AG04449 (cell line): ENCODE data around the gene KIAA0825.

ENCODE experiments used
- CTCF ChIA-PET: fragments of 350-600 bp; formaldehyde crosslinking; extraction: SDS; loops from one replicate; lab custom pipeline; 2021; ENCODE audit warnings: antibody characterized with exemption; lab: Yijun Ruan, JAX
- POLR2A ChIA-PET: fragments of 400-600, 350-600 bp; formaldehyde crosslinking; extraction: SDS; loops from one replicate; lab custom pipeline; 2020; ENCODE audit warnings: antibody characterized with exemption, inconsistent platforms; lab: Yijun Ruan, JAX
- DNase-seq: peaks from one replicate; pipeline ENCODE4 v3.0.0-alpha.2; 2010; ENCODE audit warnings: low read depth, low spot score
- H3K4me3 ChIP-seq: 2 replicates; pipeline ENCODE4 v1.5.1; 2011; ENCODE audit warnings: low read depth, mild to moderate bottlenecking, control low read depth, low read length
- TF ChIP-seq, protein P1 (sequence below): IDR thresholded peaks from one replicate; pipeline ENCODE4 v1.5.1; 2011; ENCODE audit warnings: mild to moderate bottlenecking, moderate library complexity, low read length, control low read depth, inconsistent platforms; ENCODE audit not compliant: insufficient read depth; ENCODE audit errors: missing control alignments

The KIAA0825 gene

DNA sequence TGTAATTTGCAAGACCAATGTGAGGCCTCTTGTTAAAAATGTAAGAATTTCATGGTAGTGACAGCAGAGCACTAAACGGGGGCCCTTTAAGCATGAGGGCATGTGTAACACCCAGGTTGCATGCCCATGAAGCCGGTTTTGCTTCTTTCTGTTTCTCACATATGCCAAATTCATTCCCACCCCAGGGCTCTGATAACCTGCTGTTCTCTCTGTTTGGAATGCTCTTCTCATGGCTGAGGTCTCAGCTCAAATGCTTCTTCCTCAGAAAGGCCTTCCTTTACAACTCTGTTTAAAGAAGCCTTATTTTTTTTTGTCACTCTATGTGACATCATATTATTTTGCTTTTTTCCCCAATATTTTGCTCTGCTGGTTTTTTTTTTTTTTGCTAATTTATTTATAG, 369.0 kb downstream of the KIAA0825 start:
- POLR2A ChIA-PET, result no interaction called here
- H3K4me3 ChIP-seq, result no peak overlapping the region
- no peak for DNase-seq
- CTCF ChIA-PET, result no interaction called here
- TF ChIP-seq, protein P1, sequence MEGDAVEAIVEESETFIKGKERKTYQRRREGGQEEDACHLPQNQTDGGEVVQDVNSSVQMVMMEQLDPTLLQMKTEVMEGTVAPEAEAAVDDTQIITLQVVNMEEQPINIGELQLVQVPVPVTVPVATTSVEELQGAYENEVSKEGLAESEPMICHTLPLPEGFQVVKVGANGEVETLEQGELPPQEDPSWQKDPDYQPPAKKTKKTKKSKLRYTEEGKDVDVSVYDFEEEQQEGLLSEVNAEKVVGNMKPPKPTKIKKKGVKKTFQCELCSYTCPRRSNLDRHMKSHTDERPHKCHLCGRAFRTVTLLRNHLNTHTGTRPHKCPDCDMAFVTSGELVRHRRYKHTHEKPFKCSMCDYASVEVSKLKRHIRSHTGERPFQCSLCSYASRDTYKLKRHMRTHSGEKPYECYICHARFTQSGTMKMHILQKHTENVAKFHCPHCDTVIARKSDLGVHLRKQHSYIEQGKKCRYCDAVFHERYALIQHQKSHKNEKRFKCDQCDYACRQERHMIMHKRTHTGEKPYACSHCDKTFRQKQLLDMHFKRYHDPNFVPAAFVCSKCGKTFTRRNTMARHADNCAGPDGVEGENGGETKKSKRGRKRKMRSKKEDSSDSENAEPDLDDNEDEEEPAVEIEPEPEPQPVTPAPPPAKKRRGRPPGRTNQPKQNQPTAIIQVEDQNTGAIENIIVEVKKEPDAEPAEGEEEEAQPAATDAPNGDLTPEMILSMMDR, result no peak

DNA sequence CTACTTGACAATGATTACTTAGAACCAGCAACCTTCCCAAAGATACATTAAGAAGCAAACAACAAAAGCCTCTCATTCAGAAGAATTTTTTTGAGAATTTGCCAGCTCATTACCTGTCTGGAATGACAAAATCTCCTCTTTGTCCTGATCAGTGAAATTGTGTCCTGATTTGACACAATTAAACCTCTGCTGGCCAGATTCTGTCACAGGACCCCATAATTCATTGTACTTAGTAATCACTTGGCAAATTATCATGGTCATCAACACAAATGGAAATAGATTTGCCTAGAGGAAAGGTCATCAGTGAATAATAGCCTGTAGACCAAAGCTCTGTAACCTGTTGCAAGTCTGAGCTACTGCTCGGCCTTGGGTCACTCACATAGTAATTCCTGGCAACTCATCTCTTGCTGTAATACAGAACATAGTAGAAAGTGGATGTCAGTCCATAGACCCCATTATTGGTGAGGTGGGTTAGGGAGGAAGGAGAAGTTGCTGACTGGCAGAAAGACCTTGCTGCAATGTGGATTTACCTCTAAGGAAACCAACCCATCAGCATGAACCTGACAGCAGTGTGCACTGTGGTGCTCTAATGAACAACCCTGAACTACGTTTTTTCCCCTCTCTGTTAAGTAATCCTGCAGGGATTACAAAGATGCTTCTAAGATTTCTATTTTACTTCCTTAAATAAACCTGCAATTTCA, 370.1 kb downstream of the KIAA0825 start:
- ChIA-PET CTCF (no interaction called here), POLR2A (no interaction called here)
- no peak overlapping the region for H3K4me3 ChIP-seq
- TF ChIP-seq, protein P1, result no peak
- DNase-seq, result no peak

DNA sequence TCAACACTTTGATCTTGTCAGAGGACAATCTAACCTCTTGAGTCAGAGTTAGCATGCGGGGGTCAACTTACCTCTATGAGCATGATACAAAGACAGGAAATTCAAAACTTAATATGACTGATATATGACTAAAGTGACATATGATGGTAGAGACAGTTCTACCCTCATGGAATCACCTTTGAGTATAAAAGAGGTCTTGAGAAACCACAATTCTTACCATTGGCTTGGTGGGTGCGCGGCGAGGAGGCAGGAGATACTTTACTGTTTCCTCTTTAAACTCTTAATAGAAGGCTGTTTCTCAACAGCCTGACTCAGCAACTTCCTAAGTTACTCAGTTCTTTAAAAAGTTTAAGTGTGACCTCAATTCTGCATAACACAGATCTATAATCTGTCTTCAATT, 372.8 kb downstream of the KIAA0825 start:
- ChIA-PET POLR2A (no interaction called here), CTCF (no interaction called here)
- no peak overlapping the region for H3K4me3 ChIP-seq
- DNase-seq, result no peak
- TF ChIP-seq, protein P1, result no peak

DNA sequence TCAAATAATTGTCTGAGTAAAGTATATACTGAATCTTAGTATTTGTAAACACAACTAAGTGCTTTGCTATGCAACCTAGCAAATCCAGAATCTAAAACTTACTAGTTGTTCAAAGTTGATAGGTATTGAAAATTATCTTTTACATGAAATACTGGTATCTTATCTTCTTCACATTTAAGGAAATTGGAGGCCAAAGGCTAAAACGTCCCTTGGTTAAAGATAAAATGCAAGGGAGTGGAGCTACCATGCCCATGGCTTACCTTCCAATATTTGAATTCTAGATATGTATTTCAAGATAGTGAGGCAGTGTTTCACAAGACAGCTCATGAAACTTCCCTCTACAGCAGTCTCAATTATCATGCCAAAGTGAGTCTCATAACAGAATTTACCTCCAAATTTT, 373.5 kb downstream of the KIAA0825 start:
- TF ChIP-seq, protein P1, result no peak
- DNase-seq, result no peak
- ChIA-PET CTCF (no interaction called here), POLR2A (no interaction called here)
- H3K4me3 ChIP-seq, result no peak overlapping the region

DNA sequence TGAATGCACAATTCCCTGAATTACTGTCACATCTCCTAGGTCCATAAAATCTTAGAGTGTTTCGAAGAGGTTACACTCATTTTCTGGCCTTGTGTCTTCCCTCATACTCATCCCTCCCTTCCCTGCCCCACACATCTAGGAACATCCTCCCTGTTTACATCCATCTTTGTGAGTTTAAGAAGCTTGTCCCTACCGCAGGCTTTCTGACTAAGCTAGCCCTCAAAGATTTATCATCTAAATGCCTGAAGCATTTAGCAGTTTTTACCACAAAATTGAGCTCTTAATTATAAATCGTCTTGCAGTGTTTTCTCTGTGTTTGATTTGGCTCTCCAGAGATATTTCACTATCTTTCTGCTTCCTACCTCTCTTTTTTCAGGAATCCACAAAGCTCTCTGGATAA, 374.8 kb downstream of the KIAA0825 start:
- ChIA-PET CTCF (no interaction called here), POLR2A (no interaction called here)
- peak; percentile 40 for DNase-seq
- H3K4me3 ChIP-seq, result no peak overlapping the region
- TF ChIP-seq, protein P1, result no peak

DNA sequence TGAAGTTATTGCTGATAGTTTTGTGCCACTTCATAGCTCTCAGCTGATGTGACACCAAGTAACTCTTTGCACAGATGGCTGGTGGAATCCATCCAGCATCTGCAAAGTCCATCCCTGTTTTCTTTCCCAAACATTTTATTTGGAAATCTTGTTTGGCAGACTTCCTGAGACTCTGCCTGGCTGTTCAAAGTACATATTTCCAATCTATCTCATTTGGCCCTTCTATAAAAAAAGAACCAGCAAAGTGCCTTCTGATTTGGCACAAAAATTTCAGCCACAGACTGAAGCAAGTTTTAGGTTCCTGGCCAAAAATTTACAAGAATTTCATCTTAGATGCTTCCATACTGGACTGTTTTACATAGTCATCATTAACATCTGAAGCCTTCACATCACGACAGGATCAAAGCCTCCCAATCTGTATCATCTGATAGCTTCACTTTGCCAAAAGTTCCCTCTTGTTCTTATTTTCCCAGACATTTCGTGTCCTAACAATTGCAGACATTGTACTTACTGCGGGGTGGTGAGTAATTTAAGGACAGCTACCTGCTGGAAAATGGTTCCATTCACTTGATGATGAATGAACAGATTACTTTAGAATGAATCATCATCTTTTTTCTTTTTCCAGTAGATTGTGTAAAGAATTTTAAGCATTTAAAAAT, 377.3 kb downstream of the KIAA0825 start:
- ChIA-PET POLR2A (no interaction called here), CTCF (no interaction called here)

More for the DNA sequence above, 377.3 kb downstream of the KIAA0825 start:
- H3K4me3 ChIP-seq, result no peak overlapping the region
- no peak for DNase-seq
- TF ChIP-seq, protein P1, result no peak
